22Rv1 (cell line): ENCODE data around the gene FCER1G.

Source experiments
- ZFX ChIP-seq: fragments of 450-650 bp; IDR thresholded peaks from 2 replicates; pipeline ENCODE4 v1.6.1; 2017; ENCODE audit warnings: antibody characterized with exemption, borderline replicate concordance
- TF ChIP-seq, protein P1 (sequence below): fragments of 450-650 bp; IDR thresholded peaks from 2 replicates; pipeline ENCODE4 v1.5.1; 2017; ENCODE audit warnings: mild to moderate bottlenecking

DNA sequence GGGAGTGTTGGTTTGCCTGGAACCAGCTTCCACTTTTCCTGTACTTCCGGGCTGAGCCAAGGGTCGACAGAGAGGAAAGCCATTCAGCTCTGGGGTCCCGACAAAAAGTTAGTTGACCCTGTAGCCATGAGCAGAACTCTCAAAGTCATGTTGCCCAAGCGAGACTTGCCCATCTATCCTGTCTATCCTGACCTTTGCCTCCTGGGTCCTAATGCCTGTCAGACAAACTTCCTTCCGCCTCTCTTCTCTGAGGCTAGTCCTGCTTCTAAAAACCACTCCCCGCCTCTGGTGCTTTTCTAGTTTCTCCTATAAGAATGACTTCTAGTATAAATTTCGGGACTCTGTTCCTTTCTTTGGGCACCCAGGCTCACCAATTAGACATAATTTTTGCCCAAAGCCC is 35.7 kb downstream of the FCER1G start:
- TF ChIP-seq, protein P1, sequence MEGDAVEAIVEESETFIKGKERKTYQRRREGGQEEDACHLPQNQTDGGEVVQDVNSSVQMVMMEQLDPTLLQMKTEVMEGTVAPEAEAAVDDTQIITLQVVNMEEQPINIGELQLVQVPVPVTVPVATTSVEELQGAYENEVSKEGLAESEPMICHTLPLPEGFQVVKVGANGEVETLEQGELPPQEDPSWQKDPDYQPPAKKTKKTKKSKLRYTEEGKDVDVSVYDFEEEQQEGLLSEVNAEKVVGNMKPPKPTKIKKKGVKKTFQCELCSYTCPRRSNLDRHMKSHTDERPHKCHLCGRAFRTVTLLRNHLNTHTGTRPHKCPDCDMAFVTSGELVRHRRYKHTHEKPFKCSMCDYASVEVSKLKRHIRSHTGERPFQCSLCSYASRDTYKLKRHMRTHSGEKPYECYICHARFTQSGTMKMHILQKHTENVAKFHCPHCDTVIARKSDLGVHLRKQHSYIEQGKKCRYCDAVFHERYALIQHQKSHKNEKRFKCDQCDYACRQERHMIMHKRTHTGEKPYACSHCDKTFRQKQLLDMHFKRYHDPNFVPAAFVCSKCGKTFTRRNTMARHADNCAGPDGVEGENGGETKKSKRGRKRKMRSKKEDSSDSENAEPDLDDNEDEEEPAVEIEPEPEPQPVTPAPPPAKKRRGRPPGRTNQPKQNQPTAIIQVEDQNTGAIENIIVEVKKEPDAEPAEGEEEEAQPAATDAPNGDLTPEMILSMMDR = no peak
- no peak for TF ChIP-seq ZFX
